ENCODE measurements around the gene VPS51. TPM values are rescaled to one million over a fixed set of nuclear protein-coding genes. Genes with fewer than 3 reads are reported as not detected.
A peak's percentile ranks its signal among the peaks of the same experiment; 100 is the strongest.

The VPS51 gene
- total RNA-seq, 2 experiments from 2014 or later: 103 TPM

GRCh38 chr11:65113361-65113756 lies 17.3 kb downstream of the VPS51 start:
- Mint-ChIP-seq H3K4me1 (ENCODE audit: low read depth) (peaks cover 45% of the 10 kb centered on the region), H3K27me3 (no peaks in the 10 kb centered on the region), H3K4me3 (peak overlapping the region; percentile 86), H3K9me3 (no peaks in the 10 kb centered on the region), H3K36me3 (ENCODE audit: low read depth) (peaks cover 27% of the 10 kb centered on the region), H3K27ac (peak overlapping the region; percentile 84)
- intact Hi-C loops (cut with micrococcal nuclease): loop anchor here (10.0 kb wide), 1 partner anchor 99 kb away; the partner anchor contains the start of gene ARL2
- no peak for DNase-seq
- ChIA-PET POLR2A (interaction anchor here (0.5 to 16.2 kb wide), 13 partner anchors 8 to 139 kb away, joined by 3 to 294 read pairs (median 4); partner anchors contain the start of genes ARL2, CDCA5, FAU and MRPL49), CTCF (interaction anchor here (0.6 to 7.6 kb wide), 12 partner anchors 8 to 384 kb away, joined by 3 to 115 read pairs (median 11); partner anchors contain the start of genes ARL2, CAPN1, CDC42EP2 and FAU)
- ATAC-seq: no peak
- TF ChIP-seq CTCF (IDR thresholded peaks at IDR 0.05): no peak

GRCh38 chr11:65113839-65114238 lies 17.8 kb downstream of the VPS51 start:
- Mint-ChIP-seq H3K27me3 (no peaks in the 10 kb centered on the region), H3K4me3 (peak overlapping the region; percentile 86), H3K9me3 (no peaks in the 10 kb centered on the region), H3K27ac (peak overlapping the region; percentile 5), H3K36me3 (ENCODE audit: low read depth) (peaks cover 32% of the 10 kb centered on the region), H3K4me1 (ENCODE audit: low read depth) (peaks cover 50% of the 10 kb centered on the region)
- ATAC-seq: no peak
- POLR2A ChIA-PET: interaction anchor here (0.6 to 16.2 kb wide), 9 partner anchors 8 to 303 kb away, joined by 3 to 294 read pairs (median 4); partner anchors contain the start of genes ARL2, FAU, MRPL49 and SAC3D1
- no peak for TF ChIP-seq CTCF (IDR thresholded peaks at IDR 0.05)
- CTCF ChIA-PET: interaction anchor here (1.0 to 7.6 kb wide), 6 partner anchors 8 to 250 kb away, joined by 3 to 115 read pairs (median 30); partner anchors contain the start of genes ARL2, FAU, MRPL49 and SYVN1
- DNase-seq: no peak
- intact Hi-C loops (cut with micrococcal nuclease): loop anchor here (10.0 kb wide), 1 partner anchor 99 kb away; the partner anchor contains the start of gene ARL2

GRCh38 chr11:65114538-65115171 lies 18.6 kb downstream of the VPS51 start:
- Mint-ChIP-seq H3K27me3 (no peaks in the 10 kb centered on the region), H3K27ac (no peak overlapping the region), H3K36me3 (ENCODE audit: low read depth) (peaks cover 35% of the 10 kb centered on the region), H3K4me3 (no peak overlapping the region), H3K4me1 (ENCODE audit: low read depth) (peaks cover 53% of the 10 kb centered on the region), H3K9me3 (no peaks in the 10 kb centered on the region)
- POLR2A ChIA-PET: interaction anchor here (0.7 to 16.2 kb wide), 6 partner anchors 19 to 304 kb away, joined by 3 to 294 read pairs (median 5); partner anchors contain the start of genes SYVN1 and VPS51
- no peak for TF ChIP-seq CTCF (IDR thresholded peaks at IDR 0.05)
- CTCF ChIA-PET: interaction anchor here (0.7 to 7.6 kb wide), 3 partner anchors 15 to 384 kb away, joined by 3 to 115 read pairs (median 45); partner anchors contain the start of genes ARL2, MALAT1 and VPS51
- intact Hi-C loops (cut with micrococcal nuclease): loop anchor here (10.0 kb wide), 1 partner anchor 100 kb away; the partner anchor contains the start of gene ARL2
- ATAC-seq (no peak), DNase-seq (no peak)

GRCh38 chr11:65115361-65116082 lies 19.5 kb downstream of the VPS51 start:
- TF ChIP-seq CTCF (IDR thresholded peaks at IDR 0.05): no peak
- intact Hi-C loops (cut with micrococcal nuclease): loop anchor here (10.0 kb wide), 1 partner anchor 101 kb away; the partner anchor contains the start of gene ARL2

More at GRCh38 chr11:65115361-65116082, 19.5 kb downstream of the VPS51 start:
- Mint-ChIP-seq H3K4me3 (peak overlapping the region; percentile 87), H3K36me3 (ENCODE audit: low read depth) (peaks cover 43% of the 10 kb centered on the region), H3K9me3 (no peaks in the 10 kb centered on the region), H3K4me1 (ENCODE audit: low read depth) (peaks cover 57% of the 10 kb centered on the region), H3K27ac (peak overlapping the region; percentile 95), H3K27me3 (no peaks in the 10 kb centered on the region)
- DNase-seq: no peak
- CTCF ChIA-PET: interaction anchor here (0.7 to 7.3 kb wide), 4 partner anchors 15 to 384 kb away, joined by 3 to 45 read pairs (median 4); partner anchors contain the start of genes ARL2, CAPN1 and MALAT1
- ATAC-seq: no peak
- POLR2A ChIA-PET: interaction anchor here (0.6 to 16.2 kb wide), 9 partner anchors 8 to 337 kb away, joined by 3 to 294 read pairs (median 4); partner anchors contain the start of genes SAC3D1, SF1, SYVN1 and VPS51

Data from activated CD8-positive, alpha-beta T cell treated with anti-CD3 and anti-CD28 coated beads for 36 hours (primary cell).